ENCODE measurements around the gene CTNND2. TPM values are rescaled to one million over a fixed set of nuclear protein-coding genes. Genes with fewer than 3 reads are reported as not detected.
A peak's percentile ranks its signal among the peaks of the same experiment; 100 is the strongest.

CTNND2 gene
- total RNA-seq, 1 donor from 2014 or later: 13.9 TPM

- Histone ChIP-seq H3F3A (ENCODE audit: low read depth) (peaks cover 20% of the 10 kb centered on the region), H3K27me3 (no peaks in the 10 kb centered on the region), H3K79me2 (ENCODE audit: low read depth) (no peaks in the 10 kb centered on the region), H2AFZ (replicated peaks) (no peak overlapping the region), H4K20me1 (ENCODE audit: low read depth) (peaks cover 13% of the 10 kb centered on the region), H3K4me3 (no peak overlapping the region), H3K9me3 (ENCODE audit: low read depth) (no peaks in the 10 kb centered on the region), H3K27ac (peak overlapping the region; percentile 50), H3K4me2 (peak overlapping the region; percentile 60), H3K36me3 (no peaks in the 10 kb centered on the region), H3K9ac (no peak overlapping the region), H3K4me1 (peaks cover 16% of the 10 kb centered on the region)
- Mint-ChIP-seq H3K36me3 (peaks cover 16% of the 10 kb centered on the region), H3K27me3 (ENCODE audit: insufficient read depth, low read depth) (peaks cover 2% of the 10 kb centered on the region), H3K4me3 (no peak overlapping the region), H3K27ac (peak overlapping the region; percentile 69), H3K9me3 (no peaks in the 10 kb centered on the region), H3K4me1 (peaks cover 22% of the 10 kb centered on the region)
- no peak for DNase-seq (ENCODE audit: low spot score)
- TF ChIP-seq EZH2phosphoT487 (IDR thresholded peaks at IDR 0.05) (no peak), EZH2 (IDR thresholded peaks at IDR 0.05) (no peak), CTCF (IDR thresholded peaks at IDR 0.05) (no peak)
These were observed 800.0 kb downstream of the CTNND2 start for GRCh38 chr5:11104210-11104609.

- H3K4me1 Mint-ChIP-seq: no peaks in the 10 kb centered on the region
These were observed 820.1 kb downstream of the CTNND2 start for GRCh38 chr5:11084111-11084510.

GRCh38 chr5:11082404-11082945, 821.8 kb downstream of the CTNND2 start:
- Histone ChIP-seq H3K4me1 (no peaks in the 10 kb centered on the region), H3K27me3 (no peaks in the 10 kb centered on the region), H3K4me2 (no peak overlapping the region), H2AFZ (replicated peaks) (no peak overlapping the region), H3F3A (ENCODE audit: low read depth) (no peaks in the 10 kb centered on the region), H3K36me3 (no peaks in the 10 kb centered on the region), H3K79me2 (ENCODE audit: low read depth) (no peaks in the 10 kb centered on the region), H4K20me1 (ENCODE audit: low read depth) (no peaks in the 10 kb centered on the region), H3K27ac (no peak overlapping the region), H3K4me3 (no peak overlapping the region), H3K9ac (no peak overlapping the region), H3K9me3 (ENCODE audit: low read depth) (no peaks in the 10 kb centered on the region)
- H3K27ac Mint-ChIP-seq: no peak overlapping the region
- TF ChIP-seq EZH2 (IDR thresholded peaks at IDR 0.05) (no peak), EZH2phosphoT487 (IDR thresholded peaks at IDR 0.05) (no peak), CTCF (IDR thresholded peaks at IDR 0.05) (no peak)
- DNase-seq (ENCODE audit: low spot score): no peak
- H3K4me3 Mint-ChIP-seq: no peak overlapping the region
- peaks cover 4% of the 10 kb centered on the region for H3K27me3 Mint-ChIP-seq (ENCODE audit: insufficient read depth, low read depth)
- no peaks in the 10 kb centered on the region for H3K9me3 Mint-ChIP-seq
- H3K36me3 Mint-ChIP-seq: peaks cover 25% of the 10 kb centered on the region
- no peaks in the 10 kb centered on the region for H3K4me1 Mint-ChIP-seq

More at GRCh38 chr5:11084111-11084510, 820.1 kb downstream of the CTNND2 start:
- no peak overlapping the region for H3K27ac ChIP-seq
- Mint-ChIP-seq H3K4me3 (no peak overlapping the region), H3K27ac (peak overlapping the region; percentile 21), H3K27me3 (ENCODE audit: insufficient read depth, low read depth) (peaks cover 4% of the 10 kb centered on the region), H3K36me3 (peaks cover 31% of the 10 kb centered on the region), H3K9me3 (peaks cover 6% of the 10 kb centered on the region)
- no peaks in the 10 kb centered on the region for H3K27me3 ChIP-seq
- no peaks in the 10 kb centered on the region for H3K4me1 ChIP-seq
- no peak overlapping the region for H3K9ac ChIP-seq
- peaks cover 3% of the 10 kb centered on the region for H3K36me3 ChIP-seq
- no peak for TF ChIP-seq EZH2 (IDR thresholded peaks at IDR 0.05)
- TF ChIP-seq EZH2phosphoT487 (IDR thresholded peaks at IDR 0.05): no peak
- TF ChIP-seq CTCF (IDR thresholded peaks at IDR 0.05): no peak
- H3K4me3 ChIP-seq: no peak overlapping the region
- no peak overlapping the region for H3K4me2 ChIP-seq
- H2AFZ ChIP-seq (replicated peaks): no peak overlapping the region
- H3K9me3 ChIP-seq (ENCODE audit: low read depth): no peaks in the 10 kb centered on the region
- no peaks in the 10 kb centered on the region for H3K79me2 ChIP-seq (ENCODE audit: low read depth)
- no peaks in the 10 kb centered on the region for H3F3A ChIP-seq (ENCODE audit: low read depth)
- no peaks in the 10 kb centered on the region for H4K20me1 ChIP-seq (ENCODE audit: low read depth)
- DNase-seq (ENCODE audit: low spot score): no peak
